HG03378 (cell line): Measurements from ENCODE around the gene ACSL4.

Experiments
- ATAC-seq: cut with Tn5 transposase; IDR thresholded peaks from one replicate; pipeline ENCODE4 v1.9.1; 2021; ENCODE audit warnings: mild to moderate bottlenecking, moderate library complexity; ENCODE audit not compliant: unreplicated experiment

The ACSL4 gene

DNA sequence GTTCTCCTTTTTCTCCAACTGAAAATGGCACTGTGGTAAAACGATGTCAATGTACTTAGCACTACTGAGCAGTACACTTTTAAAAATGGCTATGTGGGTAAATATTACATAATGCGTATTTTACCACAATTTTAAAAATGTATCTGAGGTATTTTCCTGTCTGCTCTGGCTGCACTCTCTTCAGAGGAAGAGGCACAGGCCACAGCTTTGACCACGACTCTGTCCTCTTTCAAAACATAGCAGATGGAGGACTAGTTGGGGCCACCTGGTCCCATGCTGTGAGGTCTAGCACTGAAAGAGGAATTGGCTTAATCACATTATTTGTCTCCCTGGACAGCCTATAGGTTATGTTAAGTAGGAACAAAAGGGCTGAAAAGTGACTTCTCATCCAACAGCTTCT lies 113.3 kb downstream of the ACSL4 start:
- no peak for ATAC-seq

DNA sequence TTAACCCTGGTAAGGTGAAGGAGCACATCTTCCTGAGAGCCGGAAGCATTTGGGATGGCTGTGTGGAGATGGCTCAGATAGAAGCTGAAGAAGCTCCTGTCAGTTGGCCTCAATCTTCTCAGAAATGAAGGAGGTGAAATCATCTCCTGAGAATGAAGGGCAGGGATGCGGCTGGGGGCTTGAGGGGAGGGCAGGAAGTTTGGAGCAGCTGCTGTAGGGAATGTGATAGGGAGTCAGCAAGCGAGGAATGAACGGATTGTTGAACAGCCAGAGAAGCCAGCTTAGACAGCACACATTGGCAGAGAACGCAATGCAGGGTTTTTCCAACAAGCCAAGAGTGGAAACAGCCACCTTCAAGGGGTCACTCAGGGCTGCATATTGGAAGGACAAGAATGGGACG lies 118.1 kb downstream of the ACSL4 start:
- no peak for ATAC-seq

- ATAC-seq = no peak
Observed at GRCh38 chrX:109601486-109601885, 131.6 kb downstream of the ACSL4 start.

GRCh38 chrX:109600237-109600651 lies 132.8 kb downstream of the ACSL4 start:
- ATAC-seq = no peak

- no peak for ATAC-seq
Observed at GRCh38 chrX:109596015-109596414, 137.0 kb downstream of the ACSL4 start.
